HK-2 (cell line): Measurements from ENCODE around the gene CCL28.

Experiments used
- DNase-seq: peaks from one replicate; pipeline ENCODE4 v3.0.0-alpha.2; 2018; ENCODE audit not compliant: unreplicated experiment

Gene CCL28

GRCh38 chr5:43357878-43358281, 54.3 kb downstream of the CCL28 start:
- no peak for DNase-seq

GRCh38 chr5:43357067-43357466, 55.1 kb downstream of the CCL28 start:
- DNase-seq = no peak

GRCh38 chr5:43354774-43355173, 57.4 kb downstream of the CCL28 start:
- no peak for DNase-seq

- no peak for DNase-seq
Observed at GRCh38 chr5:43353668-43354067, 58.5 kb downstream of the CCL28 start.

GRCh38 chr5:43352915-43353314, 59.3 kb downstream of the CCL28 start:
- DNase-seq = no peak

GRCh38 chr5:43352131-43352530, 60.1 kb downstream of the CCL28 start:
- DNase-seq = no peak

GRCh38 chr5:43348861-43349363, 63.3 kb downstream of the CCL28 start:
- DNase-seq = no peak

- no peak for DNase-seq
Observed at GRCh38 chr5:43348207-43348606, 64.0 kb downstream of the CCL28 start.

GRCh38 chr5:43338862-43339261, 73.3 kb downstream of the CCL28 start:
- no peak for DNase-seq

GRCh38 chr5:43336159-43336558, 76.0 kb downstream of the CCL28 start:
- DNase-seq = no peak

- no peak for DNase-seq
Observed at GRCh38 chr5:43335681-43336080, 76.5 kb downstream of the CCL28 start.

- no peak for DNase-seq
Observed at GRCh38 chr5:43332401-43332800, 79.8 kb downstream of the CCL28 start.
